HepG2 (cell line): ENCODE results near the gene PRKCG.

Experiments used
- HNRNPUL1 ChIP-seq: fragments of 200-400 bp; formaldehyde crosslinking; IDR thresholded peaks from 2 replicates; pipeline ENCODE4 v1.6.1; 2017; ENCODE audit warnings: low read depth, mild to moderate bottlenecking, low read length, moderate library complexity
- MTF1 ChIP-seq: sonication (generic); formaldehyde crosslinking; IDR thresholded peaks from 2 replicates; pipeline ENCODE4 v1.5.0; 2020; ENCODE audit warnings: missing genetic modification reagents
- NFKB2 ChIP-seq: sonication (generic); formaldehyde crosslinking; IDR thresholded peaks from 2 replicates; pipeline ENCODE4 v1.4.0; 2020; ENCODE audit warnings: missing genetic modification reagents, borderline replicate concordance
- RORA ChIP-seq: sonication (generic); formaldehyde crosslinking; IDR thresholded peaks from 2 replicates; pipeline ENCODE4 v1.5.0; 2020; ENCODE audit warnings: mild to moderate bottlenecking, missing genetic modification reagents, moderate library complexity
- SP1 ChIP-seq, 2 experiments: fragments of 450-650 bp in 1 of 2; sonication (generic) in 1 of 2; formaldehyde crosslinking in 1 of 2; IDR thresholded peaks; 2 replicates each; pipeline versions ENCODE4 v1.4.0 to v1.6.1; 2016 to 2020; ENCODE audit warnings: missing genetic modification reagents in 1 of 2

- TF ChIP-seq HNRNPUL1, result no peak
- TF ChIP-seq RORA (CRISPR knock-in tag), result no peak
- no peak for TF ChIP-seq MTF1 (CRISPR knock-in tag)
- no peak for TF ChIP-seq SP1 (IDR thresholded peaks at IDR 0.05)
- no peak for TF ChIP-seq SP1 (CRISPR knock-in tag; IDR thresholded peaks at IDR 0.05)
- TF ChIP-seq NFKB2 (CRISPR knock-in tag), result no peak
Measured at GRCh38 chr19:53951947-53952346, 70.0 kb downstream of the PRKCG start.
